ENCODE results near the gene ADAM11.

DNA sequence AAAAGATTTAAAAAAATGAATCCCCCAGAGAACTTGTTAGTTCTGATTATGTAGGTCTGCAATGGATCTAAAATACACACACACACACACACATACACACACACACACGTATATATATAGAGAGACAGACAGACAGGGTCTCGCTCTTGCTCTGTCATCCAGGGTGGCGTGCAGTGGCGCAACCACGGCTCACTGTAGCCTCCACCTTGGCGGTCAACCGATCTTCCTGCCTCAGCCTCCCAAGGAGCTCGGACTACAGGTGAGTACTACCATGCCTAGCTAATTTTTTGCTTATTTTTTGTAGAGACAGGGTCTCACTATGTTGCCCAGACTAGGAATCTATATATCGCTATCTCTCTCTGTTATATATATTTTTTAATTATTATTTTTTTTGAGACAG lies 37.9 kb downstream of the ADAM11 start:
- TF ChIP-seq, protein P1, sequence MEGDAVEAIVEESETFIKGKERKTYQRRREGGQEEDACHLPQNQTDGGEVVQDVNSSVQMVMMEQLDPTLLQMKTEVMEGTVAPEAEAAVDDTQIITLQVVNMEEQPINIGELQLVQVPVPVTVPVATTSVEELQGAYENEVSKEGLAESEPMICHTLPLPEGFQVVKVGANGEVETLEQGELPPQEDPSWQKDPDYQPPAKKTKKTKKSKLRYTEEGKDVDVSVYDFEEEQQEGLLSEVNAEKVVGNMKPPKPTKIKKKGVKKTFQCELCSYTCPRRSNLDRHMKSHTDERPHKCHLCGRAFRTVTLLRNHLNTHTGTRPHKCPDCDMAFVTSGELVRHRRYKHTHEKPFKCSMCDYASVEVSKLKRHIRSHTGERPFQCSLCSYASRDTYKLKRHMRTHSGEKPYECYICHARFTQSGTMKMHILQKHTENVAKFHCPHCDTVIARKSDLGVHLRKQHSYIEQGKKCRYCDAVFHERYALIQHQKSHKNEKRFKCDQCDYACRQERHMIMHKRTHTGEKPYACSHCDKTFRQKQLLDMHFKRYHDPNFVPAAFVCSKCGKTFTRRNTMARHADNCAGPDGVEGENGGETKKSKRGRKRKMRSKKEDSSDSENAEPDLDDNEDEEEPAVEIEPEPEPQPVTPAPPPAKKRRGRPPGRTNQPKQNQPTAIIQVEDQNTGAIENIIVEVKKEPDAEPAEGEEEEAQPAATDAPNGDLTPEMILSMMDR (IDR thresholded peaks at IDR 0.05), result no peak
- TF ChIP-seq ZFX (IDR thresholded peaks at IDR 0.05; ENCODE audit: borderline replicate concordance), result no peak
